Testis (tissue), 2 donors: ENCODE results near the gene TP53.

Experiments used
- POLR2A ChIP-seq: fragments of 450-650 bp; IDR thresholded peaks from one replicate; pipeline ENCODE4 v1.6.1; 2017; ENCODE audit warnings: antibody characterized with exemption, mild to moderate bottlenecking, moderate library complexity
- TF ChIP-seq, protein P1 (sequence below), 3 experiments: fragments of 450-650 bp in 2 of 3; fragments of 200-600 bp in 1 of 3; sonication (generic) in 1 of 3; IDR thresholded peaks; one replicate each; pipeline ENCODE4 v1.5.1; 2016 to 2019; ENCODE audit warnings: antibody characterized with exemption in 3 of 3, mild to moderate bottlenecking in 2 of 3, moderate library complexity in 1 of 3

DNA sequence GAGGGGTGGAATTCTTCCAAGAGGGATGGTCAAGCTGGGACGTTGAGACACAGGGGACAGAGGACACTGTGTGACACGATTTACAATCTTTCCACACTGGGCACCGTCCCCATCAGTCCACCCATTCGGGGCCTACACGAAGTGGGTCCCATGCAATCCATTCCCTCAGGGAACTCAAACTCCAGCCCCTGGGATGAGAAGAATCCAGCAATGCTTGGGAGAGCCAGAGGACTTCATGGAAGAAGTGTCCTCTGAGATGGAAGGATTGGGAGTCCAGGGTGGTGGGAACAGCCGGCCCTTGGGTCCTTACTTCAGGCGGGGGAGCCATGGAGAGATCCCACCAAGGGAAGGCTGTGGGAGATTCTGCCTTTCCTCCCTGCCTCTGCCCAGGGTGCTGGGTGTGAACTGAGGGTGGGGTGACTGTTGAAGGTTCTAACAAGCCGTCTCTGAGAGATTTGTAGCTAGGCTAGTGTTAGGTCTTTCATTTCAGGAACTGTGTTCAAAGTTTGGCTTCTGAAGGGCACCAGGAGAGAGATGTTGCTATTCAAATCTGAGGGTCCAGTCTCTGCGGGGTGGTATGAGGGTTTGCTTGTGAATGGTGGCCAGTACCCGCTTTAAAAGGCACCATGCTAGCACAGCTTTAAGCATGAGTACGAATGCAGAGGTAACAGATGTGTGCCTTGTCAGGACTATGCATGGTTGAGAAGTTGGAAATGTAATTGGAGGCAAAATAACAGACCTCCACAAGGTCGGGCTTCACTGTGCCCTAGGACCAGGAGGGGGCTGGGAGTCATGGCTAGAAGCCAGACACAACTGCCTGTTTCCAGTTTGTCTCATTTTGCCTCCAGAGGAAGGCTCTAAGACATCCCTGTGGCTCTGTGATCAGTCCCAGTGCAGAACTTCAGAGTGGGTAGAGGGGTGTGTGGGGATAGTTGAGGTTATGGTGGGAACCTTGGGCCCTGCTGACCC lies 34.6 kb downstream of the TP53 start:
- TF ChIP-seq, protein P1, sequence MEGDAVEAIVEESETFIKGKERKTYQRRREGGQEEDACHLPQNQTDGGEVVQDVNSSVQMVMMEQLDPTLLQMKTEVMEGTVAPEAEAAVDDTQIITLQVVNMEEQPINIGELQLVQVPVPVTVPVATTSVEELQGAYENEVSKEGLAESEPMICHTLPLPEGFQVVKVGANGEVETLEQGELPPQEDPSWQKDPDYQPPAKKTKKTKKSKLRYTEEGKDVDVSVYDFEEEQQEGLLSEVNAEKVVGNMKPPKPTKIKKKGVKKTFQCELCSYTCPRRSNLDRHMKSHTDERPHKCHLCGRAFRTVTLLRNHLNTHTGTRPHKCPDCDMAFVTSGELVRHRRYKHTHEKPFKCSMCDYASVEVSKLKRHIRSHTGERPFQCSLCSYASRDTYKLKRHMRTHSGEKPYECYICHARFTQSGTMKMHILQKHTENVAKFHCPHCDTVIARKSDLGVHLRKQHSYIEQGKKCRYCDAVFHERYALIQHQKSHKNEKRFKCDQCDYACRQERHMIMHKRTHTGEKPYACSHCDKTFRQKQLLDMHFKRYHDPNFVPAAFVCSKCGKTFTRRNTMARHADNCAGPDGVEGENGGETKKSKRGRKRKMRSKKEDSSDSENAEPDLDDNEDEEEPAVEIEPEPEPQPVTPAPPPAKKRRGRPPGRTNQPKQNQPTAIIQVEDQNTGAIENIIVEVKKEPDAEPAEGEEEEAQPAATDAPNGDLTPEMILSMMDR (IDR thresholded peaks at IDR 0.05), result no peak
- TF ChIP-seq POLR2A, result no peak
